IPS DF 6.9 (cell line): Measurements from ENCODE around the gene BRAF.
"Not testable (repeated sequence)": the region's sequence is repeated elsewhere in the genome, so short reads cannot be mapped to it uniquely, and the experiment has no call there.

Experiments
- DNase-seq: peaks from one replicate; pipeline ENCODE4 v3.0.0-alpha.2; 2013; ENCODE audit warnings: low read depth, low spot score
- H3K27ac ChIP-seq: one replicate; pipeline ENCODE4 v1.5.1; 2013; ENCODE audit warnings: low read length, control low read depth
- H3K27me3 ChIP-seq: 2 replicates; pipeline ENCODE4 v1.6.1; 2013; ENCODE audit warnings: mild to moderate bottlenecking, low read length; ENCODE audit not compliant: control insufficient read depth, insufficient read depth
- H3K36me3 ChIP-seq: 2 replicates; pipeline ENCODE4 v1.6.1; 2013; ENCODE audit warnings: low read length; ENCODE audit not compliant: control insufficient read depth, insufficient read depth
- H3K4me1 ChIP-seq: 2 replicates; pipeline ENCODE4 v1.6.1; 2013; ENCODE audit warnings: low read length; ENCODE audit not compliant: control insufficient read depth, insufficient read depth
- H3K4me3 ChIP-seq: 2 replicates; pipeline ENCODE4 v1.5.1; 2013; ENCODE audit warnings: mild to moderate bottlenecking, low read length
- H3K9me3 ChIP-seq: 2 replicates; pipeline ENCODE4 v1.6.1; 2013; ENCODE audit warnings: low read length, inconsistent platforms; ENCODE audit not compliant: control insufficient read depth, insufficient read depth
- WGBS: extraction: QIAGEN DNeasy Blood & Tissue Kit; methylation state at CpG from one replicate; pipeline ENCODE4 v1.1.7; 2013; ENCODE audit warnings: mixed read lengths, missing lambda C conversion rate; ENCODE audit not compliant: insufficient read length, insufficient coverage; 5-methylcytosine and 5-hydroxymethylcytosine counted together

The BRAF gene

DNA sequence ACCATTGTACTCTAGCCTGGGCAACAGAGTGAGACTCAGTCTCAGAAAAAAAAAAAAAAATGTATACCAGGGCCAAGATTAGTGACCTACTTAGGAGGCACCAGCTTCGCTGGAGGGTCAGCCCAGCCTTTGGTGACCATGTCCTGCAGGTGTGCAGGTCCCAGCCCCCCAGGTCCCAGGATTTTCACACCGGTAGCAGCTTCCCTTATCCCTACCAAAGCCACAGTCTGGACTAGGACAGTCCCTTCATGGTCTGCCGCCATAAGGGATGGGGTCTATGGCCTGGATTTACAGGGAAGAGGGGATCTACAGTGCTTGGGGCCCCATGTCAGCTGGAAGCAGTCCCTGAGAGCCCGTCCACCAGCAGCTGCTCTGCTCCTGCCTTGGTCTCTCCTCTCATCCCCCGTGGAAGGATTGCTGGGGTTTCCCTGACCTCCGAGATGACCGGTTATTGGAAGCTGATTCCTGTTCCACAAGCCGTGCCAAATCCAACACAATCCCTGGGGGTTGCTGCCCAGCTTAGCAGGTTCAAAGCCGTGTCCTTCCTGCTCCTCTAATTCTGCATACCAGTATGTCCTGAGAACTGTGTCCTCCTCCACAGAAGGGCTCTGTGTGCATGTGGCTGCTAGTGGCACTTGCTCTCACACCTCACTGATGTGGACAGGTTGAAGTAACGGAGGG, 239.2 kb downstream of the BRAF start:
- WGBS: no CpG with 5 or more reads among the region's 10 CpGs
- no peak overlapping the region for H3K27ac ChIP-seq

GRCh38 chr7:140684066-140684950, 240.4 kb downstream of the BRAF start:
- no peak overlapping the region for H3K27ac ChIP-seq
- no peak overlapping the region for H3K4me3 ChIP-seq
- no CpG with 5 or more reads among the region's 20 CpGs for WGBS
- DNase-seq: no peak
- H3K27me3 ChIP-seq: no peaks in the 10 kb centered on the region
- no peaks in the 10 kb centered on the region for H3K9me3 ChIP-seq
- no peaks in the 10 kb centered on the region for H3K4me1 ChIP-seq
- H3K36me3 ChIP-seq: no peaks in the 10 kb centered on the region

More for the DNA sequence above, 239.2 kb downstream of the BRAF start:
- H3K9me3 ChIP-seq: no peaks in the 10 kb centered on the region
- H3K27me3 ChIP-seq: no peaks in the 10 kb centered on the region
- no peak for DNase-seq
- H3K36me3 ChIP-seq: no peaks in the 10 kb centered on the region
- no peaks in the 10 kb centered on the region for H3K4me1 ChIP-seq
- H3K4me3 ChIP-seq: no peak overlapping the region

- no peak for DNase-seq
- H3K36me3 ChIP-seq: no peaks in the 10 kb centered on the region
- WGBS: no CpG with 5 or more reads among the region's 3 CpGs
- H3K4me3 ChIP-seq: no peak overlapping the region
- no peak overlapping the region for H3K27ac ChIP-seq
- H3K9me3 ChIP-seq: no peaks in the 10 kb centered on the region
- no peaks in the 10 kb centered on the region for H3K4me1 ChIP-seq
- no peaks in the 10 kb centered on the region for H3K27me3 ChIP-seq
Observed at GRCh38 chr7:140683657-140684056, 241.1 kb downstream of the BRAF start.

GRCh38 chr7:140681766-140682165, 243.0 kb downstream of the BRAF start:
- Histone ChIP-seq H3K9me3 (no peaks in the 10 kb centered on the region), H3K27me3 (no peaks in the 10 kb centered on the region), H3K4me3 (no peak overlapping the region), H3K36me3 (no peaks in the 10 kb centered on the region), H3K4me1 (no peaks in the 10 kb centered on the region), H3K27ac (no peak overlapping the region)
- no CpG with 5 or more reads among the region's 3 CpGs for WGBS
- DNase-seq: no peak

GRCh38 chr7:140680886-140681285, 243.8 kb downstream of the BRAF start:
- Histone ChIP-seq H3K36me3 (no peaks in the 10 kb centered on the region), H3K9me3 (no peaks in the 10 kb centered on the region)
- no CpG with 5 or more reads among the region's 7 CpGs for WGBS

GRCh38 chr7:140679186-140679585, 245.5 kb downstream of the BRAF start:
- Histone ChIP-seq H3K27ac (no peak overlapping the region), H3K4me1 (no peaks in the 10 kb centered on the region), H3K36me3 (no peaks in the 10 kb centered on the region), H3K9me3 (no peaks in the 10 kb centered on the region), H3K27me3 (no peaks in the 10 kb centered on the region), H3K4me3 (no peak overlapping the region)
- DNase-seq: no peak
- WGBS: no CpG with 5 or more reads among the region's 9 CpGs

More at GRCh38 chr7:140680886-140681285, 243.8 kb downstream of the BRAF start:
- no peak for DNase-seq
- Histone ChIP-seq H3K27ac (no peak overlapping the region), H3K4me1 (no peaks in the 10 kb centered on the region), H3K4me3 (no peak overlapping the region), H3K27me3 (no peaks in the 10 kb centered on the region)

GRCh38 chr7:140678816-140679130, 246.0 kb downstream of the BRAF start:
- H3K27me3 ChIP-seq: no peaks in the 10 kb centered on the region
- no CpG with 5 or more reads among the region's 7 CpGs for WGBS
- H3K4me1 ChIP-seq: no peaks in the 10 kb centered on the region
- H3K36me3 ChIP-seq: no peaks in the 10 kb centered on the region
- H3K4me3 ChIP-seq: no peak overlapping the region
- H3K27ac ChIP-seq: no peak overlapping the region
- no peak for DNase-seq
- H3K9me3 ChIP-seq: no peaks in the 10 kb centered on the region

- Histone ChIP-seq H3K36me3 (no peaks in the 10 kb centered on the region), H3K9me3 (no peaks in the 10 kb centered on the region), H3K4me3 (no peak overlapping the region), H3K4me1 (no peaks in the 10 kb centered on the region), H3K27ac (no peak overlapping the region), H3K27me3 (no peaks in the 10 kb centered on the region)
- no CpG with 5 or more reads among the region's 20 CpGs for WGBS
- no peak for DNase-seq
Observed at GRCh38 chr7:140678081-140678815, 246.5 kb downstream of the BRAF start.

DNA sequence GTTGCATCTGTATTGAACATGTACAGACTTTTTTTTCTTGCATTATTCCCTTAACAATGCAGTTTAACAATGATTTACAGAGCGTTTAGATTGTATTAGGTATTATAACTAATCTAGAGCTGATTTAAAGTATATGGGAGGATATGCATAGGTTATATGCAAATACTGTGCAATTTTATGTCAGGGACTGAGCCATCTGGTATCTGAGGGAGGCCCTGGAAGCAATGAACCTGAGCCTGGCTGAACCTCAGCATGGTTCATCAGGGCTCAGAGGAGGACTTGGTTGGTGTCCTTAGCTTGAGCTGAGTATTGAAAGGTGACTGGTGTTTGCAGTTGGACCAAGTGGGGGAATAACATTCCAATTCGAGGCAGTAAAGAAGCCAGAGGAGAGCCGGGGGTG, 247.2 kb downstream of the BRAF start:
- Histone ChIP-seq H3K27me3 (no peaks in the 10 kb centered on the region), H3K36me3 (no peaks in the 10 kb centered on the region)
- no CpG with 5 or more reads among the region's 3 CpGs for WGBS

GRCh38 chr7:140676956-140677355, 247.8 kb downstream of the BRAF start:
- H3K27me3 ChIP-seq, H3K4me3 ChIP-seq, H3K27ac ChIP-seq, H3K36me3 ChIP-seq, H3K4me1 ChIP-seq, H3K9me3 ChIP-seq, DNase-seq: not testable (repeated sequence)
- WGBS: no CpG with 5 or more reads among the region's 11 CpGs

More for the DNA sequence above, 247.2 kb downstream of the BRAF start:
- Histone ChIP-seq H3K27ac (no peak overlapping the region), H3K4me1 (no peaks in the 10 kb centered on the region), H3K9me3 (no peaks in the 10 kb centered on the region), H3K4me3 (no peak overlapping the region)
- no peak for DNase-seq
